ENCODE data around the gene PLEKHN1. TPM values are rescaled to one million over a fixed set of nuclear protein-coding genes. Genes with fewer than 3 reads are reported as not detected.

Gene PLEKHN1
- total RNA-seq, 4 donors from 2014 or later = 0.14 to 1.4 TPM; not detected in 2

GRCh38 chr1:930633-931138, 35.6 kb upstream of the PLEKHN1 start:
- TF ChIP-seq CTCF (IDR thresholded peaks at IDR 0.05) (no peak), POLR2AphosphoS5 (IDR thresholded peaks at IDR 0.05) (no peak), EP300 (IDR thresholded peaks at IDR 0.05; ENCODE audit: low read depth) (no peak), POLR2A (IDR thresholded peaks at IDR 0.05) (no peak)
- DNase-seq = no peak
- in situ Hi-C loops (cut with MboI; ENCODE audit: low pct_ligation_motif_present in 1 of 4, low pct_unique_long_range_greater_than_20kb in 1 of 4, low sequenced_read_pairs in 3 of 4) (no loop called here), intact Hi-C loops (cut with DNase I; ENCODE audit: low total_unique reads) (no loop called here)
- H3K4me3 ChIP-seq = no peak overlapping the region
- peaks cover 2 to 19% (median 12%) of the 10 kb centered on the region in 4 donors for H3K4me1 ChIP-seq
- peaks cover 91% of the 10 kb centered on the region for H3K27me3 ChIP-seq
- WGBS, 2 donors (ENCODE audit: low coverage in 1 of 2) = 59% methylated on average over 9 of the region's 18 CpGs; no CpG with 5 or more reads in 1 of the 2 donors
- H3K36me3 ChIP-seq = no peaks in the 10 kb centered on the region
- no peaks in the 10 kb centered on the region for H3K9me3 ChIP-seq
- H3K27ac ChIP-seq = no peak overlapping the region

DNA sequence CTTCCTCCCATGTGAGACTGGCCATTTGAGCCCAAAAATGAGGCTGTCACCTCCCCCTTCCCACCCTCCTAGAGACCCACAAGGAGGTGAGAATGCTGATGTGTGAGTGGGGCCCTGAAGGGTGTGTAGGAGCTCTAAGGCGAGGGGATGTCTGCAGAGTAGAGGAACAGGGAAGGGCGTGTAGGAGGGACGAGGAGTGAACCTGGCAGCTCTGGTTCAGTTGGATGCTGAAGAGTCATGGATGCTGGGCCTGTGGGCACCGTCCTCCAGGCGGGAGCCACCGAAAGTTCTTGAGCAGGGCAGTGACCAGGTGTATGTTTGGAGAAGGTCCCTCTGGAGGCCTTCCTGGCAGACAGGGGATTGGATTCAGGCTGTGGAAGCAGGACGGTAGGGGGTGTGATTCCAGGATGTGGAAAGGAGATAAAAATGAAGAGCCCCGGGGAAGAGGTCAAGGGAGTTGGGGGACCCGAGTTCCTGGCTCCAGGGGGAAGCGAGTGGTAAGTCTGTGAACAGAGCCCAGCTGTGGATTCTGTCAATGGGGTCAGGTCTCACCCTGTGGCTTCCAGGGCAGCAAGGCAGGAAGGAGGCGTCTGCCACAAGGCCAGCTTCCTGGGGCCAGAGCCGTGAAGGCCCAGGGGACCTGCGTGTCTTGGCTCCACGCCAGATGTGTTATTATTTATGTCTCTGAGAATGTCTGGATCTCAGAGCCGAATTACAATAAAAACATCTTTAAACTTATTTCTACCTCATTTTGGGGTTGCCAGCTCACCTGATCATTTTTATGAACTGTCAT, 34.7 kb upstream of the PLEKHN1 start:
- peaks cover 91% of the 10 kb centered on the region for H3K27me3 ChIP-seq
- 35 to 71% methylated on average over 5 to 15 of the region's 15 CpGs for WGBS, 2 donors (ENCODE audit: low coverage in 1 of 2)
- H3K27ac ChIP-seq = no peak overlapping the region
- peaks cover 3 to 17% (median 12%) of the 10 kb centered on the region in 4 donors for H3K4me1 ChIP-seq
- no peaks in the 10 kb centered on the region for H3K9me3 ChIP-seq
- intact Hi-C loops (cut with DNase I; ENCODE audit: low total_unique reads) (no loop called here), in situ Hi-C loops (cut with MboI; ENCODE audit: low pct_ligation_motif_present in 1 of 4, low pct_unique_long_range_greater_than_20kb in 1 of 4, low sequenced_read_pairs in 3 of 4) (no loop called here)
- no peaks in the 10 kb centered on the region for H3K36me3 ChIP-seq
- no peak for DNase-seq
- no peak overlapping the region for H3K4me3 ChIP-seq
- TF ChIP-seq POLR2A (IDR thresholded peaks at IDR 0.05) = no peak
- TF ChIP-seq POLR2AphosphoS5 (IDR thresholded peaks at IDR 0.05) = no peak
- TF ChIP-seq CTCF (IDR thresholded peaks at IDR 0.05) = no peak
- TF ChIP-seq EP300 (IDR thresholded peaks at IDR 0.05; ENCODE audit: low read depth) = no peak

DNA sequence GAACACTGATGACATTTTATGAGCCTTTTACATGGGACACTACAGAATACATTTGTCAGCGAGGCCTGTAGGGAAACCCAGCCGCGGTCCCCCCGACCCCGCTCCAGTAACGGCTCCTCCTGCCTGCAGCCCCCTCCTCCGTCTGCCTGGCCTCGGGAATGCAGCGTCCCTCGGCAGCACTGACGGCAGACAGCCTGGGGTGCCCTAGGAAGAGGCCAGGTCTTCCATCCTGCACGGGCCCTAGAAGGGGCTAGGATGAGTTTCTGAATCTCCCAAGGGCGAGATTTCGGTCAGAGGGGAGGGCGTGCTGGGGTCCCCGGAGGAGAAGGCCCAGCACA, 34.1 kb upstream of the PLEKHN1 start:
- peaks cover 3 to 17% (median 12%) of the 10 kb centered on the region in 4 donors for H3K4me1 ChIP-seq
- H3K27me3 ChIP-seq = peaks cover 91% of the 10 kb centered on the region
- TF ChIP-seq CTCF (IDR thresholded peaks at IDR 0.05) = no peak
- TF ChIP-seq POLR2A (IDR thresholded peaks at IDR 0.05) = no peak
- H3K27ac ChIP-seq = no peak overlapping the region
- H3K9me3 ChIP-seq = no peaks in the 10 kb centered on the region
- in situ Hi-C loops (cut with MboI; ENCODE audit: low pct_ligation_motif_present in 1 of 4, low pct_unique_long_range_greater_than_20kb in 1 of 4, low sequenced_read_pairs in 3 of 4) = no loop called here
- H3K36me3 ChIP-seq = no peaks in the 10 kb centered on the region
- DNase-seq = no peak
- WGBS, 2 donors (ENCODE audit: low coverage in 1 of 2) = 64% methylated on average over 16 of the region's 16 CpGs; no CpG with 5 or more reads in 1 of the 2 donors
- H3K4me3 ChIP-seq = no peak overlapping the region
- intact Hi-C loops (cut with DNase I; ENCODE audit: low total_unique reads) = no loop called here

- Histone ChIP-seq H3K4me3 (no peak overlapping the region), H3K4me1 (peaks cover 3 to 17% (median 12%) of the 10 kb centered on the region in 4 donors), H3K27ac (no peak overlapping the region), H3K9me3 (no peaks in the 10 kb centered on the region), H3K36me3 (no peaks in the 10 kb centered on the region), H3K27me3 (peaks cover 91% of the 10 kb centered on the region)
- intact Hi-C loops (cut with DNase I; ENCODE audit: low total_unique reads) = no loop called here
- DNase-seq = peak; percentile 39
- in situ Hi-C loops (cut with MboI; ENCODE audit: low pct_ligation_motif_present in 1 of 4, low pct_unique_long_range_greater_than_20kb in 1 of 4, low sequenced_read_pairs in 3 of 4) = no loop called here
- 20 to 53% methylated on average over 1 to 25 of the region's 25 CpGs for WGBS, 2 donors (ENCODE audit: low coverage in 1 of 2)
- TF ChIP-seq CTCF (IDR thresholded peaks at IDR 0.05) = no peak
- TF ChIP-seq EP300 (IDR thresholded peaks at IDR 0.05; ENCODE audit: low read depth) = no peak
- no peak for TF ChIP-seq POLR2A (IDR thresholded peaks at IDR 0.05)
- no peak for TF ChIP-seq POLR2AphosphoS5 (IDR thresholded peaks at IDR 0.05)
Measured at GRCh38 chr1:932776-933602, 33.3 kb upstream of the PLEKHN1 start.

All from transverse colon (tissue), 4 donors.